Thyroid gland (tissue), 4 donors: Measurements from ENCODE around the gene DNAI1.

Experiments
- POLR2A ChIP-seq, 2 donors: fragments of 450-650 bp; IDR thresholded peaks; one replicate each; pipeline ENCODE4 v1.6.1; 2017; ENCODE audit warnings: antibody characterized with exemption in 2 of 2, mild to moderate bottlenecking in 2 of 2, moderate library complexity in 1 of 2
- TF ChIP-seq, protein P1 (sequence below), 6 experiments: fragments of 200-600 bp in 3 of 6; fragments of 450-650 bp in 3 of 6; sonication (generic) in 3 of 6; IDR thresholded peaks; one replicate each; pipeline ENCODE4 v1.5.1; 2016 to 2019; ENCODE audit warnings: antibody characterized with exemption in 6 of 6, mild to moderate bottlenecking in 2 of 6, inconsistent platforms in 1 of 6, moderate library complexity in 1 of 6

DNA sequence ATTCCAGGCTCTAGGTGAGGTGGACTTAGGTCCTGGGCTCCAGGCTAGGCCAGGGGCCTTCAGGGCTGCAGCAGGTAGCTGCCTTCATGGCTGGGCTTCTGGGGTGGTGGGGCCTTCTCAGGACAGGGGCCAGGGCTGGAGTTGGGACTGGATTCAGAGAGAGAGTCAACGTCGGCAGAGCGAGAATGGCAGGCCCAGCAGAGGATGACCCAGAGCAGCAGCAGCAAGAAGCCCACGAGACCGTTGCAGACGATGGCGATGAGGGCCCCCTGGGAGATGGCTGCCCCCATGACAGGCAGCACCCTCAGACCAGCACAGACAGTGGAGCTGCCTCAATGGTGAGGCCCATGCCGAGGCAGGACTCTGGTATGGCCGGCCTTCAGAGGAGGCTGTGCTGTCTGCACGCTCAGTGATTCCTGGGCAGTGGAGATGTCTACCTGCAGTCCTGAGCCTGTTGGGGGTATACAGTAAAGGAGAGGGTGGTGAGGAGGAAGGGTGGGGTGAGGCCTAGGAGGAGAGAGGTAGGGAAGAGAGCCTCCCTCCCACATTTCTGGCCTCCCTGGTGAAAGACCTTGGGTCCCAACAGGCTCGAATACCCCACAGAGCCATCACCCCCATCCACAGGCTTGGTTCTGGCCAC lies 62.9 kb downstream of the DNAI1 start:
- TF ChIP-seq, protein P1, sequence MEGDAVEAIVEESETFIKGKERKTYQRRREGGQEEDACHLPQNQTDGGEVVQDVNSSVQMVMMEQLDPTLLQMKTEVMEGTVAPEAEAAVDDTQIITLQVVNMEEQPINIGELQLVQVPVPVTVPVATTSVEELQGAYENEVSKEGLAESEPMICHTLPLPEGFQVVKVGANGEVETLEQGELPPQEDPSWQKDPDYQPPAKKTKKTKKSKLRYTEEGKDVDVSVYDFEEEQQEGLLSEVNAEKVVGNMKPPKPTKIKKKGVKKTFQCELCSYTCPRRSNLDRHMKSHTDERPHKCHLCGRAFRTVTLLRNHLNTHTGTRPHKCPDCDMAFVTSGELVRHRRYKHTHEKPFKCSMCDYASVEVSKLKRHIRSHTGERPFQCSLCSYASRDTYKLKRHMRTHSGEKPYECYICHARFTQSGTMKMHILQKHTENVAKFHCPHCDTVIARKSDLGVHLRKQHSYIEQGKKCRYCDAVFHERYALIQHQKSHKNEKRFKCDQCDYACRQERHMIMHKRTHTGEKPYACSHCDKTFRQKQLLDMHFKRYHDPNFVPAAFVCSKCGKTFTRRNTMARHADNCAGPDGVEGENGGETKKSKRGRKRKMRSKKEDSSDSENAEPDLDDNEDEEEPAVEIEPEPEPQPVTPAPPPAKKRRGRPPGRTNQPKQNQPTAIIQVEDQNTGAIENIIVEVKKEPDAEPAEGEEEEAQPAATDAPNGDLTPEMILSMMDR (IDR thresholded peaks at IDR 0.05): no peak
- TF ChIP-seq POLR2A (IDR thresholded peaks at IDR 0.05): no peak
